Measurements from ENCODE around the gene OR2T27. TPM values are rescaled to one million over a fixed set of nuclear protein-coding genes. Genes with fewer than 3 reads are reported as not detected.

OR2T27 gene
- total and polyA plus RNA-seq, 9 of the 15 experiments (the other 6 are each of a cell fraction or from before 2014, with no cell fraction given) = not detected

DNA sequence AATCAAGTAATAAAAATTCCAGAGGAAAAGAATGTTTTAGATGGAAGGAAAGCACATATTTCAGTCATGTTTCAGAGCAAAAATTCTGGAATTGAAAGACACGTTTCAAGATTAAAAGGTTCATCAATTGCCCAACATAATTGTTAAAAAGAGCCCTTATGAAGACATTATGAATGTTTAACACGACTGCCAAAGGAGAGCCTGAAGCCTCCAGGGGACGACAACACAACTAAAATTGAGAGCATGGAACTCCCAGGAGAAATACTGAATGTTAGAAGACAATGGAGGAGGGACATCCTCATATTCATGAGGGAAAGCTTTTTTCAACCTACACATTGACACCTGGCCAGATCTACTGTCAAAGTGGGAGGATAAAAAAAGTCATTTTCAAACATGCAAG lies 36.5 kb downstream of the OR2T27 start (continued):
- peak; percentile 24 to 45 (median 41); a peak in 2 of 6 replicates for TF ChIP-seq CTCF (IDR thresholded peaks at IDR 0.05 in 2 of 3, conservative IDR thresholded peaks at IDR 0.05 in 1 of 3; ENCODE audit: insufficient read depth in 2 of 3, low read depth in 1 of 3, low read length in 3 of 3)
- TF ChIP-seq RAD21 (CRISPR knock-in tag; conservative IDR thresholded peaks at IDR 0.05 in 1 of 2, IDR thresholded peaks at IDR 0.05 in 1 of 2) = peak; percentile 22 to 56; a peak in 3 of 4 replicates
- TF ChIP-seq MYBL2 (IDR thresholded peaks at IDR 0.05; ENCODE audit: low read depth) = no peak
- no peak for TF ChIP-seq MYBL2 (CRISPR knock-in tag; IDR thresholded peaks at IDR 0.05; ENCODE audit: borderline replicate concordance)
- 0 out of 2 replicates have a peak, but pooled peaks have one; percentile 19 for TF ChIP-seq SMC3 (conservative IDR thresholded peaks at IDR 0.05; ENCODE audit: insufficient read depth, low read depth, low read length)

DNA sequence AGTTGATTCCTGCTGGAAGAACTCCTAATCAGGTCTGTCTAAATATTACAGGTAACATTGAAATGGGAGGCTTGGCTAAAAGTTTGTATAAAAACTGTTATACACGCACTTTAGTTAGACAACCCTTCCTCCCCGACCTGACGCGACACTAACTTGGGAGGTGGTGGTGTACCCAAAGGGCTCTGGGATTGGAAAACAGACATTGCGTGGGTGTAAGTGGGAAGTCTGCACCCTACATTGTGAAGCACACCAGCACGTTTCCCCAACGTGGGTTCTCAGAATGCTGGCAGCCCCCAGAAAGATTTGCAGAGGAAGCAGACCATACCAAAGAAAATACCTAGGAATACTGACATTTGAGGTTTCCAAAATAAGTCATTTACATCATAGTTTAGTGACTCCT lies 37.2 kb downstream of the OR2T27 start:
- no peak overlapping the region for H3K4me3 ChIP-seq
- ChIA-PET POLR2A (no interaction called here), CTCF (ENCODE audit: low intra/inter-chr PET ratio) (interaction anchor here (0.7 kb wide), 1 partner anchor 189 kb away, joined by 5 read pairs; no protein-coding TSS in a partner anchor)
- no peak overlapping the region for H3K9ac ChIP-seq (ENCODE audit: insufficient read depth in 1 of 2, low read depth in 2 of 2, low read length in 2 of 2)
- H3K27ac ChIP-seq (ENCODE audit: extremely low read depth, low read depth, low read length) = no peak overlapping the region
- in situ Hi-C loops (cut with MboI) (no loop called here), intact Hi-C loops (cut with micrococcal nuclease) (no loop called here)
- DNase-seq (ENCODE audit: extremely low read depth in 1 of 4, low spot score in 3 of 4) (no peak), ATAC-seq (no peak), FAIRE-seq (no peak)
- no peaks in the 10 kb centered on the region for H3K27me3 ChIP-seq (ENCODE audit: control insufficient read depth in 2 of 2, insufficient read depth in 2 of 2, low read length in 2 of 2)
- H3K4me1 ChIP-seq (replicated peaks in 1 of 2; ENCODE audit: control insufficient read depth in 2 of 2, insufficient read depth in 2 of 2, low read length in 2 of 2) = no peaks in the 10 kb centered on the region
- H4K20me1 ChIP-seq (replicated peaks; ENCODE audit: control insufficient read depth, insufficient read depth, low read length) = no peaks in the 10 kb centered on the region
- H2AFZ ChIP-seq (ENCODE audit: low read depth, low read length) = no peak overlapping the region
- no peaks in the 10 kb centered on the region for H3K9me3 ChIP-seq (replicated peaks; ENCODE audit: control insufficient read depth, insufficient read depth, low read depth, low read length)
- TF ChIP-seq HLTF (IDR thresholded peaks at IDR 0.05) (no peak), ZNF280B (CRISPR knock-in tag; IDR thresholded peaks at IDR 0.05) (no peak), CAMTA2 (CRISPR knock-in tag; conservative IDR thresholded peaks at IDR 0.05) (no peak), CBFA2T3 (IDR thresholded peaks at IDR 0.05) (no peak), ILF3 (IDR thresholded peaks at IDR 0.05; ENCODE audit: borderline replicate concordance) (no peak), CEBPG (CRISPR knock-in tag; IDR thresholded peaks at IDR 0.05) (no peak), CEBPG (tag; conservative IDR thresholded peaks at IDR 0.05 in 1 of 2, IDR thresholded peaks at IDR 0.05 in 1 of 2) (no peak), MCM7 (IDR thresholded peaks at IDR 0.05) (no peak), PTTG1 (tag; IDR thresholded peaks at IDR 0.05; ENCODE audit: low read depth) (no peak), MAZ (CRISPR knock-in tag; conservative IDR thresholded peaks at IDR 0.05 in 1 of 2, IDR thresholded peaks at IDR 0.05 in 1 of 2) (no peak), ELF4 (CRISPR knock-in tag; IDR thresholded peaks at IDR 0.05) (no peak), ZBTB12 (CRISPR knock-in tag; IDR thresholded peaks at IDR 0.05) (no peak)
- no TSS peak for BruUV-seq (replicated peaks)
- no peaks in the 10 kb centered on the region for H3K9me1 ChIP-seq (ENCODE audit: control insufficient read depth, insufficient read depth, low read length)
- no peak overlapping the region for H3K4me2 ChIP-seq (ENCODE audit: insufficient read depth, low read length)
- WGBS (ENCODE audit: insufficient coverage, low coverage, missing lambda C conversion rate) = 0% methylated on average over 1 of the region's 7 CpGs
- no peaks in the 10 kb centered on the region for H3K36me3 ChIP-seq (ENCODE audit: control insufficient read depth, insufficient read depth, low read length)
- H3K79me2 ChIP-seq (ENCODE audit: control insufficient read depth, insufficient read depth, low read length) = no peaks in the 10 kb centered on the region
